HG03025 (cell line): ENCODE measurements around the gene SPTBN5.

ENCODE experiments used
- ATAC-seq: cut with Tn5 transposase; IDR thresholded peaks from one replicate; pipeline ENCODE4 v1.9.1; 2021; ENCODE audit warnings: mild to moderate bottlenecking, moderate library complexity; ENCODE audit not compliant: unreplicated experiment, low FRiP score

SPTBN5 gene

GRCh38 chr15:41893422-41894250 is at the start of gene SPTBN5:
Gene SPTBN5 (minus strand): TSS chr15:41894053. CDS start chr15:41893497, 556 bp downstream.
- ATAC-seq = no peak

GRCh38 chr15:41942886-41943285 is 49.0 kb upstream of the SPTBN5 start:
- no peak for ATAC-seq

GRCh38 chr15:41941644-41942415 is 48.0 kb upstream of the SPTBN5 start:
- ATAC-seq = no peak

GRCh38 chr15:41940441-41940857 is 46.6 kb upstream of the SPTBN5 start:
- ATAC-seq = no peak

- ATAC-seq = no peak
Observed at GRCh38 chr15:41939986-41940385, 46.1 kb upstream of the SPTBN5 start.

GRCh38 chr15:41937568-41937923 is 43.7 kb upstream of the SPTBN5 start:
- no peak for ATAC-seq

- ATAC-seq = no peak
Observed at GRCh38 chr15:41936649-41937567, 43.1 kb upstream of the SPTBN5 start.

- ATAC-seq = no peak
Observed at GRCh38 chr15:41936155-41936554, 42.3 kb upstream of the SPTBN5 start.

GRCh38 chr15:41935566-41936020 is 41.7 kb upstream of the SPTBN5 start:
- no peak for ATAC-seq

GRCh38 chr15:41934843-41935242 is 41.0 kb upstream of the SPTBN5 start:
- ATAC-seq = no peak

GRCh38 chr15:41933771-41934170 is 39.9 kb upstream of the SPTBN5 start:
- no peak for ATAC-seq

- no peak for ATAC-seq
Observed at GRCh38 chr15:41933326-41933725, 39.5 kb upstream of the SPTBN5 start.

GRCh38 chr15:41932511-41933289 is 38.8 kb upstream of the SPTBN5 start:
- ATAC-seq = no peak

- ATAC-seq = no peak
Observed at GRCh38 chr15:41932101-41932500, 38.2 kb upstream of the SPTBN5 start.

GRCh38 chr15:41930867-41931222 is 37.0 kb upstream of the SPTBN5 start:
- no peak for ATAC-seq

GRCh38 chr15:41930221-41930866 is 36.5 kb upstream of the SPTBN5 start:
- ATAC-seq = no peak

- ATAC-seq = peak; percentile 72
Observed at GRCh38 chr15:41928637-41929620, 35.1 kb upstream of the SPTBN5 start.

GRCh38 chr15:41928100-41928499 is 34.2 kb upstream of the SPTBN5 start:
- no peak for ATAC-seq
